PFSK-1 (cell line): ENCODE data around the gene CNTN4.

Experiments
- FOXP2 ChIP-seq: optimal IDR thresholded peaks from 2 replicates; pipeline ENCODE3; 2011; ENCODE audit warnings: borderline replicate concordance, control low read depth, inconsistent platforms; ENCODE audit not compliant: insufficient read depth; ENCODE audit errors: extremely low read length, extremely low read depth
- POLR2AphosphoS5 ChIP-seq: IDR thresholded peaks from 2 replicates; pipeline ENCODE4 v1.6.1; 2012; ENCODE audit warnings: low read depth, mild to moderate bottlenecking, control low read depth, low read length, moderate library complexity
- REST ChIP-seq, 2 experiments: IDR thresholded peaks; 2 replicates each; pipeline versions ENCODE4 v1.6.1 to v1.8.0; 2011 to 2012; ENCODE audit warnings: low read depth in 2 of 2, low read length in 2 of 2, control low read depth in 1 of 2, inconsistent platforms in 1 of 2, mild to moderate bottlenecking in 1 of 2, moderate library complexity in 1 of 2; ENCODE audit not compliant: insufficient read depth in 1 of 2
- SIN3A ChIP-seq: IDR thresholded peaks from 2 replicates; pipeline ENCODE4 v1.6.1; 2012; ENCODE audit warnings: mild to moderate bottlenecking, low read length, moderate library complexity, borderline replicate concordance; ENCODE audit not compliant: insufficient read depth
- TAF1 ChIP-seq: IDR thresholded peaks from 2 replicates; pipeline ENCODE4 v1.6.1; 2012; ENCODE audit warnings: low read length, control low read depth, borderline replicate concordance; ENCODE audit not compliant: insufficient read depth

GRCh38 chr3:3087716-3088465 lies 989.2 kb downstream of the CNTN4 start:
- TF ChIP-seq REST (IDR thresholded peaks at IDR 0.05; ENCODE audit: insufficient read depth in 1 of 2, low read depth in 2 of 2, low read length in 2 of 2) = no peak
- TF ChIP-seq POLR2AphosphoS5 = no peak
- no peak for TF ChIP-seq TAF1
- no peak for TF ChIP-seq SIN3A
- no peak for TF ChIP-seq FOXP2
